Measurements from ENCODE around the gene CSF3.

Gene CSF3

DNA sequence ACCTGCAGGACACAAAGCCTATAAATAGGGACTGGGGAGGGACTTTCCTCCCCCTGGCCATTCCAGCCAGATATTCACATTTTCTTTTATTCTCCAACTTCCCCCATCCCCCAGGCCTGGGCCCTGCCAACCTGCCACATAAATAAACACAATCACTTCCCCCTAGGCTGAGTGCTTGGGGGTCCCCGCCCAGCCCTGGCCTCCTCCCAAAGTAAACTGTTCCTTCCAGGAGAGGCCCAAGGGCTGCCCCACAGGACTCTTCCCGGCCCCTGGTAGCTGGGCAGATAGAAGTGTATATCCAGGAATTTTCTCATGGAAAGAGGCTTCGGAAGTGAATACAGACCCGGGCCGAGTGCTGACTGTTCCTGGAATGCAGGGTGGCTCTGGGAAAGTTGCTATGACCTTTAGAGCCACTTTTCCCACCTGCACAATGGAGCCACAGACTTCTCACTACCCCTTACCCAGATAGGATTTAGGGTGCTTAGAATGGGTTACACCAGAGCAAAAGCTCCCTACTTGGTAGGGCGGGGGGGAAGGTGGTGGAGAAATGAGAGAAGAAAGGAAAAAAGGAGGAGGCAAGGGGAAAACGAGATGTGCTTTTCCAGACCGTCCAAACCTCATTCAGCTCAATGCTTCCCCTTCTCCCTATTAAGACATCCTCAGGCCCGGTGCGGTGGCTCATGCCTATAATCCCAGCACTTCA is 8.5 kb downstream of the CSF3 start:
- no peak for DNase-seq
- no peaks in the 10 kb centered on the region for H3K27me3 ChIP-seq
- no peak overlapping the region for H3K4me3 ChIP-seq
- peaks cover 49 to 89% (median 70%) of the 10 kb centered on the region in 3 donors for H3K36me3 ChIP-seq
- TF ChIP-seq, protein P1, sequence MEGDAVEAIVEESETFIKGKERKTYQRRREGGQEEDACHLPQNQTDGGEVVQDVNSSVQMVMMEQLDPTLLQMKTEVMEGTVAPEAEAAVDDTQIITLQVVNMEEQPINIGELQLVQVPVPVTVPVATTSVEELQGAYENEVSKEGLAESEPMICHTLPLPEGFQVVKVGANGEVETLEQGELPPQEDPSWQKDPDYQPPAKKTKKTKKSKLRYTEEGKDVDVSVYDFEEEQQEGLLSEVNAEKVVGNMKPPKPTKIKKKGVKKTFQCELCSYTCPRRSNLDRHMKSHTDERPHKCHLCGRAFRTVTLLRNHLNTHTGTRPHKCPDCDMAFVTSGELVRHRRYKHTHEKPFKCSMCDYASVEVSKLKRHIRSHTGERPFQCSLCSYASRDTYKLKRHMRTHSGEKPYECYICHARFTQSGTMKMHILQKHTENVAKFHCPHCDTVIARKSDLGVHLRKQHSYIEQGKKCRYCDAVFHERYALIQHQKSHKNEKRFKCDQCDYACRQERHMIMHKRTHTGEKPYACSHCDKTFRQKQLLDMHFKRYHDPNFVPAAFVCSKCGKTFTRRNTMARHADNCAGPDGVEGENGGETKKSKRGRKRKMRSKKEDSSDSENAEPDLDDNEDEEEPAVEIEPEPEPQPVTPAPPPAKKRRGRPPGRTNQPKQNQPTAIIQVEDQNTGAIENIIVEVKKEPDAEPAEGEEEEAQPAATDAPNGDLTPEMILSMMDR (IDR thresholded peaks at IDR 0.05) = no peak
- H3K4me1 ChIP-seq = peaks cover 0 to 46% (median 14%) of the 10 kb centered on the region in 4 donors
- no peaks in the 10 kb centered on the region for H3K9me3 ChIP-seq
- H3K27ac ChIP-seq = no peak overlapping the region
- intact Hi-C loops (cut with DNase I; ENCODE audit: low total_unique reads) = no loop called here

DNA sequence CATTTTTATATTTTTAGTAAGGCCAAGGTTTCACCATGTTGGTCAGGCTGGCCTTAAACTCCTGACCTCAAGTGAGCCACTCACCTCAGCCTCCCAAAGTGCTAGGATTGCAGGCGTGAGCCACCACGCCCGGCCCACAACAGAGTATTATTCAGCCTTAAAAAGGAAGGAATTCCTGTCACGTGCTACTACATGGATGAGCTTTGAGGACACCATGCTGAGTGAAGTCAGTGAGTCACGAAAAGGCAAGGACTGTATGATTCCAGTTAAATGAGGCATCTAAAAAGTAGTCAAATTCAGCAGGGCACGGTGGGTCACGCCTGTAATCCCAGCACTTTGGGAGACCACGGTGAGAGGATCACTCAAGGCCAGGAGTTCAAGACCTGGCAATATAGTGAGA is 9.7 kb downstream of the CSF3 start:
- DNase-seq = no peak
- Histone ChIP-seq H3K9me3 (no peaks in the 10 kb centered on the region), H3K4me1 (peaks cover 0 to 35% (median 6%) of the 10 kb centered on the region in 4 donors), H3K27me3 (no peaks in the 10 kb centered on the region), H3K27ac (no peak overlapping the region), H3K4me3 (no peak overlapping the region), H3K36me3 (peaks cover 56 to 91% (median 73%) of the 10 kb centered on the region in 3 donors)
- intact Hi-C loops (cut with DNase I; ENCODE audit: low total_unique reads) = no loop called here
- TF ChIP-seq, protein P1 (IDR thresholded peaks at IDR 0.05) = no peak

DNA sequence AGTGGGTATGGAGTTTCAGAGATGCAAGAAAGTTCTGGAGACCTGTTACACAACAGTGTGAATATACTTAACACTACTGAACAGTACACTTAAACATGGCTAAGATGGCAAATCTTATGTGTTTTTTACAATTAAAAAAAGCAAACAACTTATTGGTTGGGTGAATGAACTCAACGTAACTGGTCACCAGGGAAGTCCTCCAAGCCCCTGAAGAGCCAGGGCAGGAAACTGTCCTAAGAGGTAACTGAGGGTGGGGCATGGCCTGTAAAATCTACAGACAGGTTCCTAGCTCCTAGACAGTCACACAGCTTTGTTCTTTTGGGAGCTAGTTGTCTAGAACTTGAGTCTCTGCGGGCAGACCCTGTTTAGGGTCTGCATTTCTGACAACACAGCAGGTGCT is 10.3 kb downstream of the CSF3 start:
- peaks cover 62 to 91% (median 71%) of the 10 kb centered on the region in 3 donors for H3K36me3 ChIP-seq
- intact Hi-C loops (cut with DNase I; ENCODE audit: low total_unique reads) = no loop called here
- peaks cover 0 to 35% (median 6%) of the 10 kb centered on the region in 4 donors for H3K4me1 ChIP-seq

DNA sequence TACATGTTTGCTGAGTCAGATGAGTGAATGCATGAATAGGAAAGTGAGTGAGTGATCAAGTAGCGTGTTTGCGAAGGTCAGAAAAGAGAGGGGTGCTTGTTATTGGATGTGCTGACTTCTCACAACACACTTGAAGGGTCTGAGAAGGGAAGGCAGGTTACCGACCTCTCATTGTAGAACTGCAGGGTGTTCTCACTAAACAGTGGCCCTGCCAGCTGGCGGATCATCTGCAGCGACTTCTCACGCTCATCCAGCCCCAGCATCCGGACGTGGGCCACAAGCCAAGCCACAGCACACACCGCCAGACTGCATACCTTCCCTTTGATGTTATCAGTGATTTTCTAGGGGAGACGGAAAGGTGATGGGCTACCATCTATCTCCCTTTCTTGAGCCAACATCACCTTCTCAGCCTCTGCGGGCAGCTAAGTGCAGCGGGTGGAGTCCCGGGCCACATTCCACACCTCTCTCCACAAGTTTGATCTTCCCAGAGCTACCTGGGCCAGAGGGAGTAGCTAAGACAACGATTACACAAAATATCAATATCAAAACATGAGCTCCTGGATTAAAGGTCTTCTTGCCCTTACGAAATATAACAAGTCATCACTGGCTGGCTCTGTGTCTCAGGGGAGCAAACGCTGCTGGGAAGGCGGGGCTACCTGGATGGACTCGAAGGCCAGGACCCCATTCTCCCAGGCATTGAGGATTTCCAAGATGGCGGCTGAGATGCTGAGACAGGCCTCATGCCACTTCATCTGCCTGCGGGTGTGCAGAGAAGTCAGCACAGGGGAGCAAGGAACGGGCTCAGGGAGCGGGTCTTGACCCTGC is 11.0 kb downstream of the CSF3 start:
- H3K36me3 ChIP-seq = peaks cover 68 to 91% (median 74%) of the 10 kb centered on the region in 3 donors
- intact Hi-C loops (cut with DNase I; ENCODE audit: low total_unique reads) = no loop called here
- no peaks in the 10 kb centered on the region for H3K27me3 ChIP-seq
- TF ChIP-seq, protein P1 (IDR thresholded peaks at IDR 0.05) = no peak
- no peaks in the 10 kb centered on the region for H3K9me3 ChIP-seq
- no peak overlapping the region for H3K4me3 ChIP-seq
- peaks cover 0 to 35% (median 6%) of the 10 kb centered on the region in 4 donors for H3K4me1 ChIP-seq
- no peak overlapping the region for H3K27ac ChIP-seq
- DNase-seq = no peak

More for the DNA sequence above, 10.3 kb downstream of the CSF3 start:
- no peak overlapping the region for H3K4me3 ChIP-seq
- no peak overlapping the region for H3K27ac ChIP-seq
- no peak for DNase-seq
- H3K9me3 ChIP-seq = no peaks in the 10 kb centered on the region
- H3K27me3 ChIP-seq = no peaks in the 10 kb centered on the region
- TF ChIP-seq, protein P1 (IDR thresholded peaks at IDR 0.05) = no peak

DNA sequence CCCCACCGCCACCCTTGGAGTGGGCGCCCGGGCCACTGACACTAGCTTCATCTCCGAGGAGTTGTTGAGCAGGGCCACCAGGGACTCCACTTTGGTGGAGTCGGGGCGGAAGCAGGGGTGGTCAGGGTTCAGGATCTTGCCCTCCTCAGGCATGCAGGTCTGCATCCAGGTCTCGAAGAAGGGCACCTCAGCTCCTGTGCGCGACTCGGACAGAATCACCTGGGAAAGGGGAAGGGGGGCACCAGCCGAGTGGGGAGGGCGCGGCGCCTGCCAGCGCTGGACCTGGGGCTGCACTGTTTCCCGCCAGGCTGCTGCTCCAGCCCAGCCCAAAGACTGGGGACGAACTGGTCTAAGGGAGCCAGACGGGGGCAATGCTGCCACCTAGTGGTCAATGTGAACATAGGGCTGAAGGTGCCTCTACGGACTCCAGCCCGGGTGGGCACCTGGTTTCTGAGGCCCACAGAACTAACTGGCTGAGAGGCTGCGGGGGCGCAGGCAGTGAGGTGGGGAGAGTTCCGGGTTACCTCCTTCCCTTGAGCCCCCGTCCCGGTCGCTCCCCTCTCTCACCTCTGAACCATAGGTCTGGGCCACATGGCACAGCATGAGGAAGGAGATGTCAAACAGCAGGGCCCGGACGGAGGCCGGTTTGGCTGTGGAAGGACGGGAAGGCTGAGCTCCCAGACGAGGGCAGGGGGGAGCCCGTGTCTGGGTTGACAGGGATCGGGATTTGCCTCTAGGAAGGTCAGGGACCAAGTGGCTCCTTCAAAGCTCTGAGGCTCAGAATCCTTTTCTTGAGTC is 11.8 kb downstream of the CSF3 start:
- TF ChIP-seq, protein P1 (IDR thresholded peaks at IDR 0.05) = peak; percentile 87 to 92
- Histone ChIP-seq H3K27me3 (no peaks in the 10 kb centered on the region), H3K4me1 (peaks cover 0 to 34% (median 6%) of the 10 kb centered on the region in 4 donors), H3K4me3 (no peak overlapping the region), H3K9me3 (no peaks in the 10 kb centered on the region), H3K27ac (peak overlapping the region in 1 of 2 donors; percentile 35), H3K36me3 (peaks cover 72 to 91% (median 76%) of the 10 kb centered on the region in 3 donors)
- peak; percentile 76 to 85 for DNase-seq
- intact Hi-C loops (cut with DNase I; ENCODE audit: low total_unique reads) = no loop called here
